Ectodermal cell (in vitro differentiated cells): ENCODE data around the gene TM4SF4.

Experiments used
- H3K27ac ChIP-seq: 2 replicates; pipeline ENCODE4 v1.7.0; 2013; ENCODE audit warnings: mild to moderate bottlenecking, low read depth, low read length; ENCODE audit not compliant: insufficient read depth, poor library complexity, severe bottlenecking
- H3K27me3 ChIP-seq: 2 replicates; pipeline ENCODE4 v1.7.0; 2013; ENCODE audit warnings: mild to moderate bottlenecking, low read length; ENCODE audit not compliant: insufficient read depth, control insufficient read depth, poor library complexity, severe bottlenecking
- H3K36me3 ChIP-seq: one replicate; pipeline ENCODE4 v1.7.0; 2013; ENCODE audit warnings: low read length; ENCODE audit not compliant: control insufficient read depth, insufficient read depth
- H3K4me1 ChIP-seq: one replicate; pipeline ENCODE4 v1.7.0; 2013; ENCODE audit warnings: low read length; ENCODE audit not compliant: control insufficient read depth, insufficient read depth
- H3K4me3 ChIP-seq: 2 replicates; pipeline ENCODE4 v1.7.0; 2013; ENCODE audit warnings: low read depth, low read length, control low read depth; ENCODE audit not compliant: insufficient read depth
- H3K9me3 ChIP-seq: 2 replicates; pipeline ENCODE4 v1.7.0; 2013; ENCODE audit warnings: mild to moderate bottlenecking, low read length, moderate library complexity; ENCODE audit not compliant: control insufficient read depth
- WGBS, 2 experiments: methylation state at CpG; one replicate each; pipeline ENCODE4 v1.1.7; 2013; ENCODE audit warnings: missing lambda C conversion rate in 2 of 2; 5-methylcytosine and 5-hydroxymethylcytosine counted together

The TM4SF4 gene

GRCh38 chr3:149453140-149453805, 21.2 kb upstream of the TM4SF4 start:
- no peak overlapping the region for H3K27ac ChIP-seq
- H3K9me3 ChIP-seq, result peaks cover 2% of the 10 kb centered on the region
- 91 to 100% methylated on average over 1 of the region's 1 CpG for WGBS, 2 experiments
- H3K4me3 ChIP-seq, result no peak overlapping the region
- H3K27me3 ChIP-seq, result no peaks in the 10 kb centered on the region
- H3K36me3 ChIP-seq, result no peaks in the 10 kb centered on the region
- no peaks in the 10 kb centered on the region for H3K4me1 ChIP-seq

DNA sequence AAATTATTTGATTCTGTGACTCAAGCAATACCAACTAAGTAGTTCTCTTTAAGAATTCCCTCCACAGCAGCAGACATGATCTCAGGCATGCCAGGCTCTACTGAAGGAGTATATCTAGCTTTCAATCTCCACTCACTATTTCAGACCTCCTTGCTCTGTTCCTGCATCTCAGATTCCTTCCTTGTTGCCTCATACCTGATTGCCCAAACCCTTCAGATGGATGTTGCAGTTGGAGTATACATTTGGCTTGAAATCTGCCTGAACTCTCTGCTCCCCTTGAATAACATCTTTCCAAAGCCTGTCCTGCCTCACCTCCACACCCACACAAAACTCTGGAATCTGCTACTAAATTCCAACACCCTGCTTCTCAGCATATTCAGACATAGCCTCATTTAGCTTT, 19.8 kb upstream of the TM4SF4 start:
- H3K9me3 ChIP-seq, result peaks cover 2% of the 10 kb centered on the region
- H3K4me3 ChIP-seq, result no peak overlapping the region
- no peaks in the 10 kb centered on the region for H3K27me3 ChIP-seq
- H3K27ac ChIP-seq, result no peak overlapping the region
- H3K36me3 ChIP-seq, result no peaks in the 10 kb centered on the region
- no peaks in the 10 kb centered on the region for H3K4me1 ChIP-seq

- 94 to 96% methylated on average over 3 of the region's 3 CpGs for WGBS, 2 experiments
- H3K36me3 ChIP-seq, result no peaks in the 10 kb centered on the region
- no peaks in the 10 kb centered on the region for H3K27me3 ChIP-seq
- no peak overlapping the region for H3K27ac ChIP-seq
- no peaks in the 10 kb centered on the region for H3K4me1 ChIP-seq
- H3K4me3 ChIP-seq, result no peak overlapping the region
- H3K9me3 ChIP-seq, result no peaks in the 10 kb centered on the region
Measured at GRCh38 chr3:149455366-149455765, 19.1 kb upstream of the TM4SF4 start.

GRCh38 chr3:149455989-149456388, 18.5 kb upstream of the TM4SF4 start:
- Histone ChIP-seq H3K27me3 (no peaks in the 10 kb centered on the region), H3K36me3 (no peaks in the 10 kb centered on the region), H3K4me3 (no peak overlapping the region), H3K4me1 (no peaks in the 10 kb centered on the region), H3K9me3 (no peaks in the 10 kb centered on the region), H3K27ac (no peak overlapping the region)
- 95 to 100% methylated on average over 1 of the region's 1 CpG for WGBS, 2 experiments

- no peaks in the 10 kb centered on the region for H3K36me3 ChIP-seq
- H3K27me3 ChIP-seq, result no peaks in the 10 kb centered on the region
- no peak overlapping the region for H3K4me3 ChIP-seq
- no peaks in the 10 kb centered on the region for H3K9me3 ChIP-seq
- no peaks in the 10 kb centered on the region for H3K4me1 ChIP-seq
- H3K27ac ChIP-seq, result no peak overlapping the region
- WGBS, 2 experiments, result 93 to 95% methylated on average over 5 to 6 of the region's 6 CpGs
Measured at GRCh38 chr3:149459491-149460059, 14.9 kb upstream of the TM4SF4 start.

DNA sequence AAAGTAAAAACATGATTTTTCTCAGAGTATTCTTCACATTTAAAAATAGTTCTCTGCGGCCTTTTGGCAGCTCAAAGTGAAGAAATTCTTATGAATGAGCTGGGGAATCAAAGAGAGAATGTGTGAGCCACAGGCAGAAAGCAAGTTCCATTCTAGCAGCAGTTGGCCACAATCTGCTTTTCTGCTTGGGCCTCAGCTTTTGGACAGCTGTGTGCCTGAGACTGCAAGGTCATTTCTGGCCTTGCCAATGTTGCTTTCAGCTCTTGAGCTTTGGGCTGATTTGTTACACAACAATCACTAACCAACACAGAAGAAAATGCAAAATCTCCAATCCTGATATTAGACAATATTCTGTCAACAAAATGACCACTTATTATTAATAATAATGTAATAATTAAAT, 14.4 kb upstream of the TM4SF4 start:
- no peaks in the 10 kb centered on the region for H3K36me3 ChIP-seq
- no peak overlapping the region for H3K4me3 ChIP-seq
- H3K9me3 ChIP-seq, result no peaks in the 10 kb centered on the region
- H3K27me3 ChIP-seq, result no peaks in the 10 kb centered on the region
- no peaks in the 10 kb centered on the region for H3K4me1 ChIP-seq
- 67 to 97% methylated on average over 1 of the region's 1 CpG for WGBS, 2 experiments
- no peak overlapping the region for H3K27ac ChIP-seq

DNA sequence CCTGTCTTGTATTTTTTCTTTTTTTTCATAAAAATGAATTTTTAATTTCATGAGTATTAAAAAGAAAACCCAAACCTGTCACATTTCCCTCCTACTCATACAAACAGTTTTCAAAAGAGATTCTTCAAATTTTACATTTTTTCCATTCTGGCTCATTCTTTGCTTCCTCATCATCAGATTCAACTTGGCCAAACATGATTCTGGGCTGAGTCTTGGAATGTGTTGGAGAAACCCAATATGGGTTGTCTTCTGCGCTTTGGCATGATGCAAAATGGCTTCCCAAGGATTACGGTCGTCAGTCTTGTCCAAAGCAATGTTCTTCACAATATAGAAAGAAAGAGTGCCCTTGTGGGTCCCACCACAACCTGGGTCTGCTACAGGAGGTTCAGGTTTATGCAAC, 12.4 kb upstream of the TM4SF4 start:
- H3K4me3 ChIP-seq, result no peak overlapping the region
- no peaks in the 10 kb centered on the region for H3K9me3 ChIP-seq
- H3K36me3 ChIP-seq, result no peaks in the 10 kb centered on the region
- no peaks in the 10 kb centered on the region for H3K27me3 ChIP-seq
- 76 to 81% methylated on average over 3 of the region's 3 CpGs for WGBS, 2 experiments
- H3K4me1 ChIP-seq, result no peaks in the 10 kb centered on the region
- H3K27ac ChIP-seq, result no peak overlapping the region

DNA sequence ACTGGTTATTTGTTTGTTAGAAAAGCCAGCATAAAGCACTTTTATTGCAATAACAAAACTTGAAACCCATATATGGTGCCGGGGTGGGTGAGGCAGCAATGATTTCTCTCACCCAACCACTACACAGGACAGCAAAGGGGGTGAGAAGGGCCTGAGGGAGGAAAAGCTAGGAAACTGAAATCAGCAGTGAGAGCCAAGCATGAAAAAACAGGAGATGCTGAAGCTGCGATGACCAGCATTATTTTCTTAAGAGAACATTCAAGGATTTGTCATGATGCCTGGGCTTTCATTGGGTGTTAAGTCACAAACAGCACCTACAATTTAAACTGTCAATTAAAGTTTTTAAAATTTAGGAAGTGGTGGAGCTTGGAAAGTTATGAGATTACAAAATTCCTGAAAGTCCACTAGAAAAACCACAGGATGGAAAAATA, 11.9 kb upstream of the TM4SF4 start:
- no peak overlapping the region for H3K27ac ChIP-seq
- H3K9me3 ChIP-seq, result no peaks in the 10 kb centered on the region
- H3K27me3 ChIP-seq, result no peaks in the 10 kb centered on the region
- H3K4me1 ChIP-seq, result no peaks in the 10 kb centered on the region
- H3K36me3 ChIP-seq, result no peaks in the 10 kb centered on the region
- WGBS, 2 experiments, result 97 to 100% methylated on average over 2 of the region's 2 CpGs
- no peak overlapping the region for H3K4me3 ChIP-seq

DNA sequence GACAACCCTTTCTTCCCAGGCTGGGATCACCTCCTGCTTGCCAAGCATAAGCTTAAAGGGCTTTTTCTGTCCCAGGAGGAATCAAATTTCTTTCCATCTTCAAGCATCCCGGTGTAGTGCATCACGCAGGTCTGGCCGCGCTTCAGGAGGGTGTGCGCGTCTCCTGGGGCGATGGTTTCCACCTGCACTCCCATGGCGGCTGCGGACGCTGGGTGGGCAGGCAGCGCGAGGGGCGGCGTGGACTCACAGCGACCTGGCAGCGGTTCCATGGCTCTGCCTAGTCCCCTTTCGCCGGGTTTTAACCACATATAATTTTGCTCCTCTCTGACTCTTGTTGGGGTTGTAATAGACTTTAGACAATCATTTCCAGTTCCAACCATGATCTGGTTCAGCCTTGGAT, 10.6 kb upstream of the TM4SF4 start:
- Histone ChIP-seq H3K4me3 (no peak overlapping the region), H3K4me1 (no peaks in the 10 kb centered on the region), H3K9me3 (no peaks in the 10 kb centered on the region), H3K36me3 (no peaks in the 10 kb centered on the region), H3K27me3 (no peaks in the 10 kb centered on the region), H3K27ac (no peak overlapping the region)
- WGBS, 2 experiments, result 95% methylated on average over 18 of the region's 18 CpGs

GRCh38 chr3:149464542-149465328, 9.8 kb upstream of the TM4SF4 start:
- no peaks in the 10 kb centered on the region for H3K36me3 ChIP-seq
- no peaks in the 10 kb centered on the region for H3K27me3 ChIP-seq
- 92 to 93% methylated on average over 31 of the region's 31 CpGs for WGBS, 2 experiments
- no peak overlapping the region for H3K27ac ChIP-seq
- no peaks in the 10 kb centered on the region for H3K4me1 ChIP-seq
- H3K9me3 ChIP-seq, result no peaks in the 10 kb centered on the region
- no peak overlapping the region for H3K4me3 ChIP-seq
